AG09319 (cell line): Measurements from ENCODE around the gene DRD2.

Experiments used
- DNase-seq: peaks from one replicate; pipeline ENCODE4 v3.0.0-alpha.2; 2010; ENCODE audit warnings: low read depth; ENCODE audit errors: extremely low read depth
- TF ChIP-seq, protein P1 (sequence below): IDR thresholded peaks from 2 replicates; pipeline ENCODE4 v1.5.1; 2011; ENCODE audit warnings: low read depth, mild to moderate bottlenecking, inconsistent platforms, low read length, moderate library complexity

Gene DRD2

DNA sequence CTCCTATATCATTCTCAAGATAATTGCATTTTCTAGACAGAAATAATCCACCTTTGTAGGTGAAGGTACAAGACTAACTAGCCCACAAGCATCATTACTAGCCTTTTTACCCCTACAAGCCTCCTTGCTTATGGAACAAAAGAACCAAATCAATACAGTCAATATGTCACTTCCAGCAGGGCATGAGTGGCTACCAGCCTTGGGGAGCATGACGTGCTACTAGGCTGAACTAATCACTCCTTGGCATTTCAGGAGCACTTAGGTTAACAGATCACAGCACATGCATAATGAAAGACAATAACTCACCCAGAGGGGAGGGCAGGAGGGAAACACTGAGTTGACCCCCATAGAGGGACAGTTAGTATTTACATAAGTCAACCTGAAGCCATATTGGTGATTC lies 2.7 kb downstream of the DRD2 start:
- no peak for DNase-seq
- TF ChIP-seq, protein P1, sequence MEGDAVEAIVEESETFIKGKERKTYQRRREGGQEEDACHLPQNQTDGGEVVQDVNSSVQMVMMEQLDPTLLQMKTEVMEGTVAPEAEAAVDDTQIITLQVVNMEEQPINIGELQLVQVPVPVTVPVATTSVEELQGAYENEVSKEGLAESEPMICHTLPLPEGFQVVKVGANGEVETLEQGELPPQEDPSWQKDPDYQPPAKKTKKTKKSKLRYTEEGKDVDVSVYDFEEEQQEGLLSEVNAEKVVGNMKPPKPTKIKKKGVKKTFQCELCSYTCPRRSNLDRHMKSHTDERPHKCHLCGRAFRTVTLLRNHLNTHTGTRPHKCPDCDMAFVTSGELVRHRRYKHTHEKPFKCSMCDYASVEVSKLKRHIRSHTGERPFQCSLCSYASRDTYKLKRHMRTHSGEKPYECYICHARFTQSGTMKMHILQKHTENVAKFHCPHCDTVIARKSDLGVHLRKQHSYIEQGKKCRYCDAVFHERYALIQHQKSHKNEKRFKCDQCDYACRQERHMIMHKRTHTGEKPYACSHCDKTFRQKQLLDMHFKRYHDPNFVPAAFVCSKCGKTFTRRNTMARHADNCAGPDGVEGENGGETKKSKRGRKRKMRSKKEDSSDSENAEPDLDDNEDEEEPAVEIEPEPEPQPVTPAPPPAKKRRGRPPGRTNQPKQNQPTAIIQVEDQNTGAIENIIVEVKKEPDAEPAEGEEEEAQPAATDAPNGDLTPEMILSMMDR: no peak

DNA sequence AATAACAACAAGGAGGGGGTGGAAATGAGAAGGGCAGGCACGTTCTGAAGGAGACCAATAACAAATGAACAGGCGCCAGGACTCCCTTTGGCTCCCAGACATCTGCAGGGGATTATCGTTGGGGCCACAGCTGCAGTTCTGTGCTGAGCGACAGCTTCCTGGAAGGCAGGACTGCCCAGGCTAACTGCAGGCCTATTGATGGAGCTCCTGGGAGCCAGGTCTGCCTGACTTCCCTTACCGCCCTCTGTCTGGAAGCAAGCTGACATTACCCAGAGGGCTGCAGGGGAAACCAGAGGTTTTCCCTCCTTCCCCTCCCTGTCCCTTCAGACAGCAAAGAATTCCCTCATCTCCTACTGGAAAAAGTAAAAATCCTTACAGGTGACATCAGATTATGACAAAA lies 5.0 kb downstream of the DRD2 start:
- TF ChIP-seq, protein P1: no peak
- DNase-seq: no peak

DNA sequence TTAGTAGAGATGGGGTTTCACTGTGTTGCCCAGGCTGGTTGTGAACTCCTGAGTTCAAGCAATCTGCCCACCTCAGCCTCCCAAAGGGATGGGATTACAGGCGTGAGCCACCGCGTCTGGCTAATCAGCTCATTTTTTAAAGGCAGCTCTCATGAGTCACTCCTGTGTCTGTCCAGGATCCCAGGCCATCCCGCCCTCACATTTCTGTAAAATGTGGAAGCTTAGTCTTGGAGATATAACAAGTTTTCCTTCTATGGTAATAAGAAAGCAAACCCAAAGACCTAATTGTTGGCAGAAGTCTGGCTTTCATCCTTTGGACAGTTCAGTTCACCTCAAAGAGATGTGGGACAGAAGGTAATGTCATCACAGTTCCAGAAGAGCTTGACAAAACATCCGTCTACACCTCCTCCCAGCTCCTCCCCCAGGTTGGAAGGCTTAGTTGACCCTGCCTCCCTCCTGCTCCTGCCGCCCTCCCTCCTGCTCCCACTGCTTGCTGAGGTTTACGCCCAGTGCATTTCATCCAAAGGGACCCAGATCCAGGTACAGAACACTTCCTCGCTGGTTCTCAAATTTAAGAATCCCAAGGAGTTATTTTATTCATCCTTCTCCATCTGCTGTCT lies 6.4 kb downstream of the DRD2 start:
- TF ChIP-seq, protein P1: no peak
- no peak for DNase-seq

DNA sequence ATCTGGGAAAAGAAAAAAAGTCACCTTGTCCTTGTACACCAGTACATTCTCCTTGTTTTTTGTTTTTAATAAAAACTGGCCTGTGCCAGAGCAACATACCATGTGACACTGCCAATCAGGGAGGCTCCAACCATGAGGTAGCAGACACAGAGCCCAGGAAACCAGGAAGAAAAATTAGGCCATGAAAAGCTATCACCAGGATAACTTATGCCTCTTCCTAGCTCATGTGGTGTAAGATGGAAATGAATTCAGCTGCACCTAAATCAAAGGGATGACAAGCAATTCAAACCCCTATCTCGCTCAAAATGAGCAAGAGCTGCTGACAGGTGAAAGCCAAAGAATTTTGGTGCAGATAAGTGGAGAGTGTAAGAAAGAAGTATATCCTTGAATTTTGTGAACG lies 7.7 kb downstream of the DRD2 start:
- TF ChIP-seq, protein P1: no peak
- no peak for DNase-seq

DNA sequence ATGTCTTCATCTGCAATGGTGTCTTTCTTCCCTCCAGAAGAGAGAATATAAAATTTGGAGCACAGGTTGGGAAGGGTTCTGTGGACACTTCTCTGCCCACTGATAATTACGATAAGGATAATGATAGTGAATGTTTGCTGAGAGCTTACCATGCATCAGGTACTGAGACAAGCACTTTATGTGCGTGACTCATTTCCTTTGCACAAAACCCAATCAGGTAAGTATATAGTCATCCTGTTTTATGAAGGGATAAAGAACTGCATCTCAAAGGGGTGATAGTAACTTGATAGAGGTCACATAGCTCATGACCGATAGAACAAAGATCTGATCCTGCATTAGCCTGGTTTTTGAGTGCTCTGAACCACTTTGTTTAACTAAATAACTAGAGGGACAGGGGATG lies 9.4 kb downstream of the DRD2 start:
- TF ChIP-seq, protein P1: no peak
- no peak for DNase-seq

DNA sequence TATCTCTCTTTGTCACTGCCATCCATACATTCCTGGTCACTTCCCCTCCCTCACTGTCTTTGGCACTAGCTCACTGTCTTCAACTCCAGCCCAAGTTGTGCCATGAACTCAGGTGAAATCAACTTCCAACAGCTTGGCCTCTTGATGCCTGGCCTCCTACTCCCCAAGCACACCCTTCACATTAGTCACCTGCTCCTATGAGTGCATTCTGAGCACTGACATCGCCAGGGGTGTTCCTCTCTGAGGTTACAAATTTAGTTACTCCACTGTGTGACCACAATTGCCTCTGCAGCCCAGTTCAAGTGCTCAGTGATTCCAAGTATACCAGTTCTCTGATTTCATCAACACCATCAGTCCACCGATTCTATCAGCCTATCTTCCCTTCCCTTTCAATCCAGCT lies 10.8 kb downstream of the DRD2 start:
- DNase-seq: no peak
- TF ChIP-seq, protein P1: no peak

DNA sequence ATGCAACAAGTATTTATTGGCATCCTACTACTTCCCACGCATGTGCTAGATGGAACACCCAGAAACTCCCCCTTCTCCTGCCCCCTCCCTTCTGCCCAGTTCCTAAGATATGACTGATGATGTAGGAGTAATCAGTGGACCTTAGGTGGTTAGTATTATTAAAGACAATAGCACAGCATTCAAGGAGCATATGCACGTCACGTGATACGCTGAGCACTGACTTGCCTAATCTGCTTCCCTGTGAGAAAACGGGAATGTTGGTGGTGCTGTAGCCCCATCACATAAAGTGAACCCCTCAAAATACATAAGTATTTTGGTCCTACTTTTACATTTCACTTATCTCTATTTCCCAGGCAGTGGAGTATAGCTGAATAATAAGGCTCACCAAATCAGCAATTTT lies 12.4 kb downstream of the DRD2 start:
- DNase-seq: no peak
- TF ChIP-seq, protein P1: no peak
